Measurements from ENCODE around the gene TP63. TPM values are rescaled to one million over a fixed set of nuclear protein-coding genes. Genes with fewer than 3 reads are reported as not detected.

Gene TP63
- polyA plus RNA-seq, 1 experiment = not detected

DNA sequence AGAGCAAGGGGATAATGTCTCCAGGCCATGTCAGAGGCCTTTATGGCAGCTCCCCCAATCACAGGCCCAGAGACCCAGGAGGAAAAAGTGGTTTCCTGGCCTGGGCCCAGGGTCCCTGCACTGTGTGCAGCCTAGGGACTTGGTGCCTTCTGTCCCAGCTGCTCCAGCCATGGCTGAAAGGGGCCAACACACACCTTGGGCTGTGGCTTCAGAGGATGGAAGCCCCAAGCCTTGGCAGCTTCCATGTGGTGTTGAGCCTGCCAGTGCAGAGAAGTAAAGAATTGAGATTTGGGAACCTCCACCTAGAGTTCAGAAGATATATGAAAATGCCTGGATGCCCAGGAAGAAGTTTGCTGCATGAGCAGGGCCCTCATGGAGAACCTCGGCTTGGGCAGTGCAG is 18.1 kb upstream of the TP63 start:
- Histone ChIP-seq H3K4me3 (ENCODE audit: low read depth, low read length) (no peak overlapping the region), H3K36me3 (ENCODE audit: control insufficient read depth, insufficient read depth, low read length) (no peaks in the 10 kb centered on the region), H3K27me3 (ENCODE audit: control insufficient read depth, insufficient read depth, low read length) (no peaks in the 10 kb centered on the region)
- TF ChIP-seq, protein P1, sequence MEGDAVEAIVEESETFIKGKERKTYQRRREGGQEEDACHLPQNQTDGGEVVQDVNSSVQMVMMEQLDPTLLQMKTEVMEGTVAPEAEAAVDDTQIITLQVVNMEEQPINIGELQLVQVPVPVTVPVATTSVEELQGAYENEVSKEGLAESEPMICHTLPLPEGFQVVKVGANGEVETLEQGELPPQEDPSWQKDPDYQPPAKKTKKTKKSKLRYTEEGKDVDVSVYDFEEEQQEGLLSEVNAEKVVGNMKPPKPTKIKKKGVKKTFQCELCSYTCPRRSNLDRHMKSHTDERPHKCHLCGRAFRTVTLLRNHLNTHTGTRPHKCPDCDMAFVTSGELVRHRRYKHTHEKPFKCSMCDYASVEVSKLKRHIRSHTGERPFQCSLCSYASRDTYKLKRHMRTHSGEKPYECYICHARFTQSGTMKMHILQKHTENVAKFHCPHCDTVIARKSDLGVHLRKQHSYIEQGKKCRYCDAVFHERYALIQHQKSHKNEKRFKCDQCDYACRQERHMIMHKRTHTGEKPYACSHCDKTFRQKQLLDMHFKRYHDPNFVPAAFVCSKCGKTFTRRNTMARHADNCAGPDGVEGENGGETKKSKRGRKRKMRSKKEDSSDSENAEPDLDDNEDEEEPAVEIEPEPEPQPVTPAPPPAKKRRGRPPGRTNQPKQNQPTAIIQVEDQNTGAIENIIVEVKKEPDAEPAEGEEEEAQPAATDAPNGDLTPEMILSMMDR (IDR thresholded peaks at IDR 0.05; ENCODE audit: insufficient read depth, low read depth, low read length) = no peak
- POLR2A ChIA-PET = no interaction called here
- CTCF ChIA-PET = no interaction called here
- DNase-seq (ENCODE audit: low read depth) = no peak

DNA sequence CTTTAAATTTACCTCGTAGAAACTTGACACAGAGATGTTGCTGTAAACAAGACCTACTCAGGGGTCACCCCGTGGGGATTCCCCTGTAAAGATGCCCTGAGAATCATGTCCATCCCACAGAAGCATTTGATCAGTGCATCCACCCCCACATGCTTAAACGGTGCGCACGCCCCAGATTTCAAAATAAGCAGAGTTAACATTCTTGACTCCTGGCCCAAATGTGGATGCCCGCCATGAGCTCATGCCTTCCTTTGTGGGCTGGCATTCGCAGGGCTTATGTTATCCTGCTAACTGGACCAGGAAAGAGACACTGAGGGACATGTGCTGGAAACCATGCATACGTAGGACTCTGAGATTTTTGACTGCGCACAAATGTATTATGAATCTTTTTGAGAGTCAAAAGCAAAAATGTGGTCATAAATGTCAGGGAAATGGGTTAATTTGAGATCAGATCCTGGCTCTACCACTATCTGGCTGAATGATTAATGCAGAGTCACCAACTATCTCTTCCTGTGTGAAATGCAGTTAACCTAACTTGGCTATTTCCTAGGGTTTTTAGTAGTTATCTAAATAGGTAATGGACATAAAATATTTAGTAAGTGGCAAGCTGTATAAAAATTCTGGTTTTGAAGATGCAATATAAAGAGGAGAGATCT is 9.1 kb upstream of the TP63 start:
- no peak for DNase-seq (ENCODE audit: low read depth)
- POLR2A ChIA-PET = no interaction called here
- CTCF ChIA-PET = no interaction called here
- TF ChIP-seq, protein P1 (IDR thresholded peaks at IDR 0.05; ENCODE audit: insufficient read depth, low read depth, low read length) = no peak
- Histone ChIP-seq H3K4me3 (ENCODE audit: low read depth, low read length) (no peak overlapping the region), H3K27me3 (ENCODE audit: control insufficient read depth, insufficient read depth, low read length) (no peaks in the 10 kb centered on the region), H3K36me3 (ENCODE audit: control insufficient read depth, insufficient read depth, low read length) (no peaks in the 10 kb centered on the region)

DNA sequence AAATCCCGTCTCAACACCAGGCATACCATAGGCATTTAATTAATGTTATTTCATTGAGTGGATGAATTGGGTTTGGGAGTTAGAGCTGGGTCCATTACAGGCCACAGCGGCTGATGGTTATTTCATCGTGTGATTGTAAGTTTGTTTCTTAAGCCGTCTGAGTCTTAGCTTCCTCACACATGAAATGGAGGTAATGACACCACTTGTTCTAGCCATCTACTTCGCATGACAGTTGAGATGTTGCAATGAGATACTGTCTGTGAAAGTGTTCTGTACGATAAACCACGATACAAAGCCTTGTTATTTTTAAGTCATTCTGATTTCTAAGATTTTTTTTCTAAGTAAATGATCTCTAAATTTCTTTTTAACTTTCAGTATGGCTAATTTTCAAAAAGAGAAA is 8.6 kb upstream of the TP63 start:
- TF ChIP-seq, protein P1 (IDR thresholded peaks at IDR 0.05; ENCODE audit: insufficient read depth, low read depth, low read length) = no peak
- CTCF ChIA-PET = interaction anchor here (0.8 kb wide), 1 partner anchor 22 kb away, joined by 3 read pairs; no protein-coding TSS in a partner anchor
- Histone ChIP-seq H3K4me3 (ENCODE audit: low read depth, low read length) (no peak overlapping the region), H3K36me3 (ENCODE audit: control insufficient read depth, insufficient read depth, low read length) (no peaks in the 10 kb centered on the region), H3K27me3 (ENCODE audit: control insufficient read depth, insufficient read depth, low read length) (no peaks in the 10 kb centered on the region)
- DNase-seq (ENCODE audit: low read depth) = no peak
- POLR2A ChIA-PET = no interaction called here

DNA sequence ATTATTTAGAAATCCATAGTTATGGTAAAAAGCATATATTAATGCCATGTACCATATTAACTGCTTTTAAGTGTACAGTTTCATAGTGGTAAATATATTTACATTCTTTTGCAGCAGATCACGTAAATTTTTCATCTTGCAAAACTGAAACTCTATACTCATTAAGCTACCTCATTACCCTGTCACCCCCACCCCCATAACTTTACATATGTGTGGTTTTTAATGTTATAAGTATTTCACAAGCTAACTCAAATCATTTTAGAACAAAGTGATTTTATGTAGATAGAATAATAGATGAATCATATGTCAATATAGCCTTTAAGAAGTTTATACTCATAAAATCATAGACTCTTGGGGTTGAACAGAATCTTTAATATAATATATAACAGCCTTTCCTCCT is 7.1 kb upstream of the TP63 start:
- no peak overlapping the region for H3K4me3 ChIP-seq (ENCODE audit: low read depth, low read length)
- CTCF ChIA-PET = no interaction called here
- H3K36me3 ChIP-seq (ENCODE audit: control insufficient read depth, insufficient read depth, low read length) = no peaks in the 10 kb centered on the region
- POLR2A ChIA-PET = no interaction called here
- H3K27me3 ChIP-seq (ENCODE audit: control insufficient read depth, insufficient read depth, low read length) = no peaks in the 10 kb centered on the region
- DNase-seq (ENCODE audit: low read depth) = no peak
- TF ChIP-seq, protein P1 (IDR thresholded peaks at IDR 0.05; ENCODE audit: insufficient read depth, low read depth, low read length) = no peak

DNA sequence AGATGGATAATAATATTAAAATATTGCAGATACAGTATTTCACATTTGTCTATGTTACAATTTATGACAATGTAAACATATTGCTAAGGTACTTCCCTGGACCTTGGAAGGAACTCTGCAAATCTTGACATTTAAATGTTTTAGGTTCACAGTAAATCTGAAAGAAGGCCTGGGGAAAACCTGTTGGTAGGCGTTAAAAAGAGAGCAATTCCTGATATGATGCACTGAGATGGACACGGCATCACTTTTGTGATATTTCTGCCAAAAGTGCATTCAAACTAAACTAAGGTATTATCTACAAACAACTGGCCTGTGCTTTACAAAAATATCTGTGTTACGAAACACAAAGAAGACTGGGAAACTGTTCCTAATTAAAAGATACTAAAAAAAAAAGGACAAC is 6.1 kb upstream of the TP63 start:
- H3K4me3 ChIP-seq (ENCODE audit: low read depth, low read length) = no peak overlapping the region
- no peaks in the 10 kb centered on the region for H3K27me3 ChIP-seq (ENCODE audit: control insufficient read depth, insufficient read depth, low read length)
- POLR2A ChIA-PET = no interaction called here
- no peak for DNase-seq (ENCODE audit: low read depth)
- H3K36me3 ChIP-seq (ENCODE audit: control insufficient read depth, insufficient read depth, low read length) = no peaks in the 10 kb centered on the region
- CTCF ChIA-PET = no interaction called here
- TF ChIP-seq, protein P1 (IDR thresholded peaks at IDR 0.05; ENCODE audit: insufficient read depth, low read depth, low read length) = no peak
